Transverse colon (tissue), 4 donors: ENCODE results near the gene RFLNA. TPM values are rescaled to one million over a fixed set of nuclear protein-coding genes. Genes with fewer than 3 reads are reported as not detected.

Experiments
- DNase-seq: peaks from one replicate; pipeline ENCODE4 v3.0.0-alpha.2; 2019
- H3K27ac ChIP-seq, 4 donors: fragments of 200-600 bp; sonication (generic); 2 replicates each; pipeline ENCODE4 v1.5.1; 2016 to 2018; ENCODE audit warnings: inconsistent platforms in 4 of 4
- H3K27me3 ChIP-seq: fragments of 200-600 bp; sonication (generic); 2 replicates; pipeline ENCODE4 v1.5.1; 2017; ENCODE audit warnings: inconsistent platforms
- H3K36me3 ChIP-seq, 4 donors: fragments of 200-600 bp; sonication (generic); 2 replicates each; pipeline ENCODE4 v1.5.1; 2017 to 2019; ENCODE audit warnings: inconsistent platforms in 4 of 4
- H3K4me1 ChIP-seq, 4 donors: fragments of 200-600 bp; sonication (generic); 2 replicates each; pipeline ENCODE4 v1.5.1; 2017 to 2020; ENCODE audit warnings: inconsistent platforms in 4 of 4
- H3K4me3 ChIP-seq, 4 donors: fragments of 200-600 bp; sonication (generic); 1 replicate in 1 of 4; 2 replicates in 3 of 4; pipeline versions ENCODE4 v1.5.1 to v1.6.1; 2017 to 2019; ENCODE audit warnings: inconsistent platforms in 4 of 4
- H3K9me3 ChIP-seq, 2 donors: fragments of 200-600 bp; sonication (generic); 2 replicates each; pipeline ENCODE4 v1.5.1; 2017 to 2019; ENCODE audit warnings: inconsistent platforms in 2 of 2
- CTCF ChIP-seq, 5 experiments: fragments of 200-600 bp in 3 of 5; fragments of 450-650 bp in 2 of 5; sonication (generic) in 3 of 5; IDR thresholded peaks; 1 replicate in 2 of 5; 2 replicates in 3 of 5; pipeline ENCODE4 v1.5.1; 2016 to 2017; ENCODE audit warnings: antibody characterized with exemption in 5 of 5, inconsistent platforms in 3 of 5, mild to moderate bottlenecking in 2 of 5, moderate library complexity in 1 of 5
- EP300 ChIP-seq: sonication (generic); formaldehyde crosslinking; IDR thresholded peaks from one replicate; pipeline ENCODE4 v1.6.1; 2017; ENCODE audit warnings: antibody characterized with exemption, low read depth
- POLR2A ChIP-seq: fragments of 450-650 bp; IDR thresholded peaks from one replicate; pipeline ENCODE4 v1.6.1; 2016; ENCODE audit warnings: antibody characterized with exemption, mild to moderate bottlenecking, moderate library complexity
- POLR2AphosphoS5 ChIP-seq, 3 donors: sonication (generic); formaldehyde crosslinking; IDR thresholded peaks; one replicate each; pipeline ENCODE4 v1.6.1; 2016; ENCODE audit warnings: antibody characterized with exemption in 3 of 3
- WGBS, 2 donors: methylation state at CpG; one replicate each; pipeline ENCODE4 v1.1.5; 2018; ENCODE audit warnings: low coverage in 1 of 2; 5-methylcytosine and 5-hydroxymethylcytosine counted together
- in situ Hi-C, 4 donors: fragments of 200-750 bp; cut with MboI; loops; one replicate each; pipeline versions ENCODE4 v1.15.0 to v1.15.1; 2017; ENCODE audit warnings: low sequenced_read_pairs in 3 of 4, low pct_ligation_motif_present in 1 of 4, low pct_unique_long_range_greater_than_20kb in 1 of 4
- intact Hi-C: fragments of 100-400 bp; cut with DNase I; formaldehyde crosslinking; loops from one replicate; pipeline ENCODE4 v1.15.1; 2023; ENCODE audit warnings: low total_unique reads
- total RNA-seq, 4 donors: library from RNA; depleted of rRNA; stranded (reverse); fragments of >200 nt; gene quantifications; one replicate each; pipeline ENCODE4 v1.1.0, GENCODE V29; 2016

Gene RFLNA
- total RNA-seq, 4 donors from 2014 or later = 19.1 to 53.8 (median 30.7) TPM

DNA sequence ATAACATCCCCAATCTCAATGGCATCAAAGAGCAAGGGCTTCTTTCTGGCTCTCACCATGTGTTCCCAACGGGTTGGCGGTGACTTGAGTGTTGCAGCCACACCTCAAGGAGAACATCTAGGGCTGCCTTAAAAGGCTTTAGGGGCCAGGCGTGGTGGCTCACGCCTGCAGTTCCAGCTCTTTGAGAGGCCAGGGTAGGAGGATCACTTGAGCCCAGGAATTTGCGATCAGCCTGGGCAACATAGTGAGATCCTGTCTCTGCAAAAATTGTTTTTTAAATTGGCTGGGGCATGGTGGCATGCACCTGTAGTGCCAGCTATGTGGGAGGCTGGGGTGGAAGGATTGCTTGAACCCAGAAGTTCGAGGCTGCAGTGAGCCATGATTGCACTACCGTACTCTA, 14.9 kb downstream of the RFLNA start:
- in situ Hi-C loops = loop anchor here in 3 of 4 donors (10.0 to 25.0 kb wide), 2 partner anchors 265 to 272 kb away; no protein-coding TSS in a partner anchor
- WGBS, 2 donors = 88% methylated on average over 5 of the region's 7 CpGs; no CpG with 5 or more reads in 1 of the 2 donors

DNA sequence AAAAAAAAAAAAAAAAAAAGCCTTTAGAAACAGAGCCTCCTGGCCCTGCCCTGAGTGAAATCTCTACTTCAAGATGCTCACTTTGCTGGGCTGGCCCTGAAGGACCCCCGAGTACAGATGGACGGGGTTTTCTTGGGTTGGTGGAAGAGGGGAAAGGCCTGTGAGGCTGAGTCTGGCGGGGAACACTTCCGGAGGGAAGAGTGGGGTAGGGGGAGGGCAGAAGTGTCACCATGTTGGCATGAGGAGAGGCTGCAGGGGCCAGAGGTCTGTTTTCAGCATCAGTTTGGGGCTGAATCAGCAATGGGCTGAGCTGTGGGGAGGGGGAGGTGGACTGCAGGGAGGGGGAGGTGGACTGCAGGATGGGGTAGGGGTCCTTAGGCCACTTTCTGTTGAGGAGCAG, 15.3 kb downstream of the RFLNA start:
- intact Hi-C loops = no loop called here
- WGBS, 2 donors = 77% methylated on average over 4 of the region's 4 CpGs; no CpG with 5 or more reads in 1 of the 2 donors
- no peaks in the 10 kb centered on the region for H3K36me3 ChIP-seq

More for the DNA sequence above, 14.9 kb downstream of the RFLNA start:
- DNase-seq = no peak
- Histone ChIP-seq H3K9me3 (no peaks in the 10 kb centered on the region), H3K36me3 (no peaks in the 10 kb centered on the region), H3K27ac (no peak overlapping the region), H3K4me3 (no peak overlapping the region), H3K4me1 (no peaks in the 10 kb centered on the region), H3K27me3 (no peaks in the 10 kb centered on the region)
- intact Hi-C loops = no loop called here
- TF ChIP-seq POLR2AphosphoS5 (IDR thresholded peaks at IDR 0.05) = no peak
- no peak for TF ChIP-seq EP300

GRCh38 chr12:124310785-124311184, 15.9 kb downstream of the RFLNA start:
- TF ChIP-seq EP300 = no peak
- TF ChIP-seq POLR2A = no peak
- no peak for TF ChIP-seq POLR2AphosphoS5 (IDR thresholded peaks at IDR 0.05)
- TF ChIP-seq CTCF (IDR thresholded peaks at IDR 0.05) = no peak
- no peak for DNase-seq
- Histone ChIP-seq H3K4me1 (no peaks in the 10 kb centered on the region), H3K27me3 (no peaks in the 10 kb centered on the region), H3K36me3 (no peaks in the 10 kb centered on the region), H3K9me3 (no peaks in the 10 kb centered on the region), H3K27ac (no peak overlapping the region), H3K4me3 (no peak overlapping the region)
- 83 to 100% methylated on average over 1 to 3 of the region's 3 CpGs for WGBS, 2 donors
- in situ Hi-C loops (loop anchor here in 3 of 4 donors (10.0 to 25.0 kb wide), 2 partner anchors 266 to 273 kb away; no protein-coding TSS in a partner anchor), intact Hi-C loops (no loop called here)

More for the DNA sequence above, 15.3 kb downstream of the RFLNA start:
- in situ Hi-C loops = loop anchor here in 3 of 4 donors (10.0 to 25.0 kb wide), 2 partner anchors 265 to 273 kb away; no protein-coding TSS in a partner anchor
- DNase-seq = no peak
- no peak for TF ChIP-seq POLR2A
- TF ChIP-seq EP300 = no peak
- TF ChIP-seq CTCF (IDR thresholded peaks at IDR 0.05) = no peak
- TF ChIP-seq POLR2AphosphoS5 (IDR thresholded peaks at IDR 0.05) = no peak
- H3K27me3 ChIP-seq = no peaks in the 10 kb centered on the region
- H3K9me3 ChIP-seq = no peaks in the 10 kb centered on the region
- H3K4me1 ChIP-seq = no peaks in the 10 kb centered on the region
- H3K27ac ChIP-seq = no peak overlapping the region
- no peak overlapping the region for H3K4me3 ChIP-seq

GRCh38 chr12:124311292-124312109, 16.6 kb downstream of the RFLNA start:
- no peak for TF ChIP-seq EP300
- H3K9me3 ChIP-seq = no peaks in the 10 kb centered on the region
- intact Hi-C loops (no loop called here), in situ Hi-C loops (loop anchor here in 3 of 4 donors (10.0 to 25.0 kb wide), 2 partner anchors 267 to 274 kb away; no protein-coding TSS in a partner anchor)
- no peaks in the 10 kb centered on the region for H3K27me3 ChIP-seq
- H3K4me1 ChIP-seq = no peaks in the 10 kb centered on the region
- H3K4me3 ChIP-seq = no peak overlapping the region
- 84% methylated on average over 11 of the region's 17 CpGs; no CpG with 5 or more reads in 1 of the 2 donors for WGBS, 2 donors
- no peak overlapping the region for H3K27ac ChIP-seq
- DNase-seq = peak; percentile 43
- H3K36me3 ChIP-seq = no peaks in the 10 kb centered on the region

DNA sequence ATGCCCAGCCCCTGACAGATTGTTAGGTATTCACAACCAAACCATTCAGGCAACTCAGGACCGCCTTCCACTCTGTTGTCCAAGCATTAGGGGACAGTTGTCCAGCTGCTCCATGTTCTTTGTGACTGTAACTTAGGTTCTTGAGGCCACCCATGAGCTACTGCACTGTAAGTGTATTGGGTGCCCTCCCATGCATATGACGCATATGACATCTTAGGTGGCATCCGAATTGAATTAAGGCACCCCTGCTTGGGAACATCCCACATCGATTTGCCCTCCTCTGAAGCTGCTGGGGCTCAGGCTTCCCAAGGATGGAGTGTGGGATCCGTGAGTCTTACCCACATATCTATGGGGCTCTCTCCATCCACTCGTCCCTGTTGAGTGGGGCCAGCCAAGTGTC, 17.7 kb downstream of the RFLNA start:
- in situ Hi-C loops = loop anchor here in 3 of 4 donors (10.0 to 25.0 kb wide), 2 partner anchors 268 to 275 kb away; no protein-coding TSS in a partner anchor
- Histone ChIP-seq H3K36me3 (no peaks in the 10 kb centered on the region), H3K27ac (no peak overlapping the region), H3K9me3 (no peaks in the 10 kb centered on the region), H3K27me3 (no peaks in the 10 kb centered on the region), H3K4me3 (no peak overlapping the region), H3K4me1 (no peaks in the 10 kb centered on the region)
- WGBS, 2 donors = 77% methylated on average over 6 of the region's 6 CpGs; no CpG with 5 or more reads in 1 of the 2 donors
- intact Hi-C loops = no loop called here
- TF ChIP-seq CTCF (IDR thresholded peaks at IDR 0.05) (no peak), EP300 (no peak), POLR2A (no peak), POLR2AphosphoS5 (IDR thresholded peaks at IDR 0.05) (no peak)
- no peak for DNase-seq
